IPS DF 4.7 (cell line): Measurements from ENCODE around the gene TIFAB.

ENCODE experiments used
- DNase-seq: peaks from one replicate; pipeline ENCODE4 v3.0.0-alpha.2; 2013; ENCODE audit warnings: low spot score; ENCODE audit errors: extremely low read depth

The TIFAB gene

DNA sequence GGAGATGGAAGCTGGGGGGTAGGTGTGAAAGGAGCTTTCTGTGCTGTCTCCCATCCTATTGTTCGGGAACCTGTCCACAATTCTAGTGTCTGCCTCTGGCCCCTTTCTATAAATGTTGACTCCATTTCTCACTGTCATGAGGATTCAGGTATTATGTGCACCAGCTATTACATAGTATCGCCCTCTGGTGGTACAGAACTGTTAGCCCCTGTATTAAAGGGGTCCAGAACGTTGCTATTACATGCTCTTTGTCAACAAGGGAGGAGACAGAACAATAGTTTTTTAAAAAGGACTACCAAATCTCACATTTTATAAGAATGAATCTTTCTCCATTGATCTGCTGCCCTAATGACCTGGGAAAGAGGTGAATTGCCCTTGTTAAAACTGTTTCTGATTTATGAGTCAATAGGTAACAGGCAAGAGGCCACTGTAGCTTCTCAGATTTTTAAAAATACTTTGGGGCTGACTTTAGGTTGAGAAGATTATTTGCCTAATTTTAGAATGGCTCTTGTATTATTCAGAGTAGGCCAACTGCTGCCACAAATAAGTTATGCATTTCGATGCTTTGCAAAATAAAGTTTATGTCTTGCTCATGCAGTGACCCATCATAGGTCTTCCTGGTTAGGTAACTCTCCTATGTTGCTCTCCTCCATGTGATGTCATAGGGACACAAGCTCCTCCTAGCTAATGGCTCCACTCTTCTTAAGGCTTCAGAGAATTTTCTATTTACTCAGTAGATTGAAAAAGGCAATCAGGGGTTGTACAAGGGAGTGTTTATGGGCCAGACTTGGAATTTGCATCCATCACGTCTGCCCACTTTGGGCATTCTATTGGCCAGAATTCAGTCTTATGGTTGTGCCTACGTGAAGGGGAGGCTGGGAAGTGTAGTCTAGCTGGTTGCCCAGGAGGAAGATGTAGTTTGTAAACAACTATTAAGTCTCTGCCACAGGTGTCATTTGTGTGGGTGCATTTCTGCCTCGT, 25.8 kb downstream of the TIFAB start:
- DNase-seq = no peak

DNA sequence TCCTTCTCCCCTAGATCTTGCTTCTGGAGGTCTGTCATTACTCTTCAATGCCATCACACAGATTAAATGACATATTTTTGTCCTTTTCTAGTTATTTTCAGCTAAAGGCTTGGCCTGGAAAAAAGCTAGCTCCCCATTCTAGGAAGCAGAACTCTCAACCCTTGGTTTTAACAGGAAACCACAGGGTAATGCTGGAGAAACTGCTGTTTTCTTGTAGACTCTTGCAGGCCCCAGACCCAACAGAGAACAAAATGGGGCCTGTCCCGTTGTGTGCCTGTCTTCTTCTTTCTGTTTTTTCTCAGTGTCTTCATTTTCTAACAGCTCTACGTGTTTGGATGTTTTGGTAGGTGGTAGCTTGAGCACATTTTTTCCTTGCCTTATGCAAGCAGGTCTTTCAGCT, 26.5 kb downstream of the TIFAB start:
- DNase-seq = no peak

DNA sequence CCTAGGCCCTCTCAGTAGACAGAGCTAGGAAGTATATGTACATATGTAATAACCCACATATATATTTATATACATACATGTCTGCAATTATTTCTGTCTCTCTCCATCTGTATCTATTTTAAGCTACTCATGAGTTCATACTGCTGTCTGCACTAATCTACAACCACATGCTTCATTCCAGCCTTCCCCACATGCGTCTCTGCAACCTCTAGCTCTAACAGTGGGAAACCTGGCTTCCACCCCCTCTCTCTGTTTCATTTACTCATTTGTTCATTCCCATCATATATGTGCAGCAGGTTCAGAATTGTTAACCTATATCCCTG, 28.3 kb downstream of the TIFAB start:
- DNase-seq = no peak

DNA sequence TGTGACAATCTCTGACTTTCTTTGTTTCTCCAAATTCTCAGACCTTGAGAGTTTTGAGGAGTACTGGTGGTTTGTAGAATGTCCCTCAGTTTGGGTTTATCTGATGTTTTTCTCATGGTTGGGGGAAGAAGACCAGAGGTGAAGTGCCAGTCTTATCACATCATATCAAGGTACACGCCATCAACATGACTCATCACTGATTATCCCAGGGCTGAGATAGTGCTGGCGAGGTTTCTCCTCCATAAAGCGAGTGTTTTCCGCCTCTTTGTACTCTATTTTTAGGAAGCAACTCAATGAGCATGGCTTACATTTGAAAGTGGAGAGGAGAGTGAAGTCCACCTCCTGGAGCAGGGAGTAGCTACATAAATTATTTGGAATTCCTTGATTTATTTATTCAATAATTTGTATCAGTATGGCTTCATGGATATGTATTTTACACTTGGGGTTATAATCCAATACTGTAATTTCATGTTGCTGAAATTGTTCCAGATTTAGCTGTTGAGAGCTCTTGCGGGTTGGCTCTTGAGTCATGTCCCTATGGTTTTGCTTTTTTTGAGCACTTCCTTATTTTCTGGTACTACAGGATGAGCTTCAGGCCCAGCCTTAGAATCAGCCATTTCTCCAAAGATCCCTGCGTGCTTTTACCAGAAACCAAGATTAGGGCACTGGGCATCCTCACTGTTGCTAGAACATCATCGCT, 28.9 kb downstream of the TIFAB start:
- DNase-seq = no peak

DNA sequence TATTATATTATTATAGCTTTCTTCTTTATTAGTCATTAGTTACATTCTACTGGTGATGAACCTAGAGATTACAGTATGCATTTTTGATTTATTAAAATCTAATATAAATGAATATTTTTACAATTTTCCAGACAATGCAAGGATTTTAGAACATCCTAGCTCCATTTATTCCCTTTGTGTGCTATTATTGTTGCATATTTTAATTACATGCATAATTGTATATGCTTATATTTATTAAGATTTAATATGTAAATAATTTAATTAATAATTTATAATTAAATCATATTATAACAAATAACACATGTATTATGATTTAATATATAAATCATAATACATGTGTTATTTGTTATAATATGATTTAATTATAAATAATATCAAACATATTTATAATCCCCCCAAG, 29.7 kb downstream of the TIFAB start:
- no peak for DNase-seq

DNA sequence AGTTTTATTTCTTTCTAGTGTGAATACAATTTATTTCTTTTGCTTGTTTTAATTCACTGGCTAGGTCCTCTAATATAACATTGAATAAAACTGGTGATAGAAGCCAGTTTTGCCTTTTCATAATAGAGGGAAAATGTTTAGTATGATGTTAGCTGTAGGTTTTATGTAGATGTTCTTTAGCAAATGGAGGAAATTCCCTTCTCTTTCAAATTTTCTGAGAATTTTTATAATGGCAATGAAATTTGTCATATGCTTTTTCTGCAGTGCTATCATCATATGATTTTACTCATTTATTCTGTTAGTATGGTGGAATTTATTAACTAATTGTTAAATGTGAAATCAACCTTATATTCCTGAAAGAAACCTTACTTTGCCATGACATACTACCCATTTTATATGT, 35.1 kb downstream of the TIFAB start:
- DNase-seq = no peak

DNA sequence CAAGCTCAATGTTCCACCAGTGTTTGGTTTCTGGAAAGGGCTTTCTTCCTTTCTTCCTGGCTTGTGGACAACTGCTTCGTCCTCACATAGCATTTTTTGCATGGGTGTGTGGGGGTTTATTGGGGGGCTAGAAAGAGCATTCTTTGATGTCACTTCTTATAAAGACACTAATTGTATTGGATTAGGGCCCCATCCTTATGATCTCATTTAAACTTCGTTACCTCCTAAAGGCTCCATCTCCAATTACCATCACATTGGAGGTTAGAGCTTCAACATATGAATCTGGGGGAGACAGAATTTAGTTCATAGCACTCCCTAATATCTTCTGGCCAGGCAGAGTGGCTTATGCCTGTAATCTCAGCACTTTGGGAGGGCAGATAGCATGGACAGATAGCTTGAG, 47.1 kb downstream of the TIFAB start:
- no peak for DNase-seq

DNA sequence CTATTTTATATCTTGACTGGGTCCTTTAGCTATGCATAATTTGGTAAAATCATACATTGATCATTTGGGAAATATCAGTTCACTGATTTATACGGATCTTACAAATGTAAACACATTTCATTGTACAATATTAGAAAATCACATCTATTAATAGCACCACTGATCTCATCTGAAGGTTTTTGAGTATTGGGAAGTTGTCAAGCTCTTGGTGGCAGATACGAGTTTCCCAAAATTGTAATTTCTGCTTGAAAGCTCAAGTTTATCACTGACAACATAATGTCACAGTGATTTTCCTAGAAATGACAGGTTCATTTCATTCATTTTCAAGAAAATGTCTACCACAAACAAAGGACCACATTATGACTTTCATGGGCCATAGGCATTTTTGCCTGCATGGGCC, 50.1 kb downstream of the TIFAB start:
- no peak for DNase-seq

DNA sequence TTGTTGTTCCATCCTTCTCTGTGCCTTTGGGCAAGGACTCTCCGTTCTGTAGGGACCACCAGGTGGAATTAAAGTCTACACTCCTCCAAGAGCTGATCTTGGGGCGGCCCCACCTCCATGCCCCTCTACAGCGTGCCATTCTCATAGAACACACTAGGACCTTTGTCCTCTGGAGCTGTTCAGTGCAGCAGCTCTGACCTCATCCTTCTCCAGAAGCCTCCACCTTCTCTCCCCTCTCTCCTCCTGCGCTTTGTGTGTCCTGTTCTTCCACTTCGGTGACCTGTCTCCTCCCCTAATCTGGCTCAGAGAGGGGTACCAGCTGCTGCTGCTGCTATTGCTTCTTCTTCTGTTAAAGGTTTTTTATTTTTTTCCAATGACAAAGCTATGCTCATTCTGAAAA, 51.3 kb downstream of the TIFAB start:
- DNase-seq = no peak

DNA sequence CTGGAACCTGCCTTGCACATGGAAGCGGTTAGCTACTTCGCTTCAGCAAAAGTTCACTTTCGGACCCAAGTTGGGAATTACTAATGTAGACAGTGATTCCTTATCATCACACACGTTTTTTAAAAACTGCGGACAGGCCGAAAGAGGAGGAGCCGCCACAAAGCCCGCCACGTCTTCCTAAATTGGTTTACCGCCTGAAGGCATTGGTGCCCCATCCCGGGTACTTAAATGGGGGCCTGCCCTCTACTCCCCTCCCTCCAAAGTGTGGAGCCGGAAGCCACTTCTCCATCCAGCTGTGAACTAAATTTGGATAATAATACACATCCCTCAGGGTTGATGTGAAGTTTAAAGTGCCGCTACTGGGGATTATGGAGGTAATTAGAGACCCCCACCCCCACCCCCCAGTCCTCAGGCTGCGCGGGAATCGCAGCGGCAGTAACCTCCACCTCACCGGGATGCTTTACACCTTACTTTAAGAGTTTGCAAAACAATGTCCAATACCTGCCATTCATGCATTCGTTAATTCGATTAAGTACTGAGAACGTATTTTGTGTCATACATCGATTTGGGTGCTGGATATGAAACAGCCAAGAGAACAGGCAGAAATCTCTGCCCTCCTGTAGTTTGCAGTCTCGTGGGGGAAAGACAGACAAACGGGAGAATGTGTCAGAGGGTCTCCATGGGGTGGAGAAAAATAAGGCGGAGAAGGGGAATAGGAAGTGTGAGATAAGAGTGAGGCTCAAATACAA, 52.2 kb downstream of the TIFAB start:
- DNase-seq = no peak

DNA sequence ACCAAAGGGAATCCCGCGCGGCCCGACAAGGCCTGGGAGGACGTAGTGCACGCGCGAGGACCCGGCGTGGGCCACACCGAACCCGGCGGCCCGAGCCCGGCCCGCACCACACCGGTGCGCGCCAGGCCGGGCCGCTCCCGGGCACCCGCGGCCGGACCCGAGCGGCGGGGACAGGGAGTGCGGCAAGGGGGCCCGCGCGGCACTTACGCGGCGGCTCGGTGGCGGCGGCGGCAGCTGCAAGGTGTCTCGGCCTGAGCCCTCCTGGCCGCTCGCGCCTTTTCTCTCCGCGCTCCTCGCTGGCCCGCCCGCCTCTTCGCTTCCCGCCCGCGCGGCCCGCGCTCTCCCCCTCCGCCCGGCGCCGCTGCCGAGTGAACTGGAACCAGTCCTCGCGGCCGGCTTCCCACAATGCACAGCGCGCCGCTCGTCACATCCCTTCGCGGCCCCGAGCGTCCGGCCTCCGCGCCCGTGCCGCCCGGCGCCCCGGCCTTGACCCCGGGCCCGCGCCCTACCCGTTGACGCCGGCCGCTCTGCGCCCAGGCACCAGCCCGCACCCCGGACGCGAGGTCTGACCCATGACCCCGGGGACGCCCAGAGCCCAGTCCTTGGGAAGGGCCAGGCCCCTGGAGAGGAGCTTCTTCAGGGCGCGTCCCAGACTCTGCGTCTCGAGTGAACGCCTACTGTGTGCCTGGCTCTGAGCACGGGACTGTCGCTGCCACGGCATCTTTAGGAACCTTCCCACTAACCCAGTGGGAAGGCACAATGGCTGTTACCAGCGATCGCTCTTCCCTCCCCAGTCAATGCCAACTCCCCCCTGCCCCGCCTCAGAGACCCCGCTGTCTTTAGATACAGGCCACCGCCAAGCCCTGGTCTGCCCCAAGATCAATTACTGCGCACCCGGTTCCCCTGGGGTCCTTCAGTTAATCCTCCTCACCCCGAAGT, 53.0 kb downstream of the TIFAB start, which contains the start of gene MACROH2A1:
Gene MACROH2A1, minus strand, starts transcription at position 377 of the 939 bp plus-strand sequence. CDS start 10,138 bp downstream, outside the sequence.
- DNase-seq = no peak

DNA sequence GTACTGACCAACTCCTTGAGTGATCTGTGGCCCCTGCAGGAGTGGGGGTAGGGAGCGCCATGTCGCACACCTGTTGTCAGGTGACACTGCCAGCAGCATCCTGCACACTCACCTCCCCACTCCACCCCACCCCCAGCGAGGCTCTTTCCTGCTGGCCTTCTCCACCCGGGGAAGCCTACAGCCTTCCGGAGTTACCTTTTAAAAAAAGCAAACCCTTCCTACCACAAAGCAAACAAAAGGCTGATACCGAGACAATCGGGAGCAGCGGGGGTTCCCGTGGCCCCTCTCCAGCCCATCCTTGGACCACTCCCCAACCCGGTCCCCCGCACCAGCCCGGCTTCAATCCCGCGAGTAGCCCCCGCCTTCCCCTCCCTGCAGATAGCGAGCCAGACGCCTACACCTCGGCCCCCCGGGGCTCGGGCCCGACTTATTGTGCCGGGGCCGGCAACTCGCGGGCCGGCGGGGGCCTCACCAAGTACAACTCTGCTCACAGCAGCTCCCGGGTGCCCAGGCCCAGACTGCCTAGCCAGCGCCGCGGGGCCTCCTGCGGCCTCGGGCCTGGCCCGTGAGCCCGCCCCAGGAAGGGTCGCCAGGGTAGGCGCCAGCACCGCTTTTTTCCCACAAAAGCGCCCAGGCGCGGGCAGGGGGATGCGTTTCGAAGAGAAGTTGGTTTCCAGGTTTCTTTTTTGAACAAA, 53.8 kb downstream of the TIFAB start:
- no peak for DNase-seq
